Liver (tissue), 9 donors: ENCODE data around the gene ULK4. TPM values are rescaled to one million over a fixed set of nuclear protein-coding genes. Genes with fewer than 3 reads are reported as not detected.

Source experiments
- DNase-seq: peaks from one replicate; pipeline ENCODE4 v3.0.0-alpha.2; 2017; ENCODE audit warnings: low spot score
- H3K27ac ChIP-seq, 2 donors: one replicate each; pipeline ENCODE4 v1.7.0; 2013; ENCODE audit warnings: inconsistent platforms in 2 of 2, low read length in 2 of 2, control low read depth in 1 of 2, low read depth in 1 of 2, mild to moderate bottlenecking in 1 of 2
- H3K27me3 ChIP-seq, 4 donors: one replicate each; pipeline versions ENCODE4 v1.6.1 to v1.7.0; 2013; ENCODE audit warnings: low read length in 3 of 4, inconsistent platforms in 1 of 4, mild to moderate bottlenecking in 1 of 4, moderate library complexity in 1 of 4; ENCODE audit not compliant: control insufficient read depth in 4 of 4, insufficient read depth in 4 of 4
- H3K36me3 ChIP-seq, 4 donors: one replicate each; pipeline versions ENCODE4 v1.6.1 to v1.7.0; 2013; ENCODE audit warnings: low read length in 3 of 4, mild to moderate bottlenecking in 3 of 4, low read depth in 1 of 4, moderate library complexity in 1 of 4; ENCODE audit not compliant: control insufficient read depth in 4 of 4, insufficient read depth in 3 of 4
- H3K4me1 ChIP-seq, 4 donors: one replicate each; pipeline versions ENCODE4 v1.6.1 to v1.7.0; 2013; ENCODE audit warnings: low read length in 3 of 4, mild to moderate bottlenecking in 3 of 4, moderate library complexity in 1 of 4; ENCODE audit not compliant: control insufficient read depth in 4 of 4, insufficient read depth in 4 of 4
- H3K4me3 ChIP-seq, 3 donors: one replicate each; pipeline versions ENCODE4 v1.6.1 to v1.7.0; 2013; ENCODE audit warnings: low read length in 3 of 3, control low read depth in 1 of 3, low read depth in 1 of 3, mild to moderate bottlenecking in 1 of 3
- H3K9ac ChIP-seq, 2 donors: one replicate each; pipeline ENCODE4 v1.7.0; 2013; ENCODE audit warnings: low read length in 2 of 2, mild to moderate bottlenecking in 2 of 2, moderate library complexity in 2 of 2, control low read depth in 1 of 2, low read depth in 1 of 2
- H3K9me3 ChIP-seq, 4 donors: one replicate each; pipeline versions ENCODE4 v1.6.1 to v1.7.0; 2013; ENCODE audit warnings: low read length in 3 of 4; ENCODE audit not compliant: control insufficient read depth in 4 of 4
- EGR1 ChIP-seq, 2 donors: IDR thresholded peaks; 2 replicates each; pipeline ENCODE4 v1.6.1; 2016 to 2018; ENCODE audit warnings: antibody characterized with exemption in 2 of 2, low read depth in 2 of 2
- FOXA2 ChIP-seq: IDR thresholded peaks from 2 replicates; pipeline ENCODE4 v1.6.1; 2016; ENCODE audit warnings: antibody characterized with exemption
- GABPA ChIP-seq, 2 donors: IDR thresholded peaks in 1 of 2; conservative IDR thresholded peaks in 1 of 2; 2 replicates each; pipeline ENCODE4 v1.6.1; 2016; ENCODE audit warnings: antibody characterized with exemption in 2 of 2, mild to moderate bottlenecking in 1 of 2, moderate library complexity in 1 of 2
- HNF4A ChIP-seq, 2 donors: conservative IDR thresholded peaks; 2 replicates each; pipeline ENCODE4 v1.6.1; 2016; ENCODE audit warnings: antibody characterized with exemption in 2 of 2, mild to moderate bottlenecking in 2 of 2
- HNF4G ChIP-seq: IDR thresholded peaks from 2 replicates; pipeline ENCODE4 v1.6.1; 2016; ENCODE audit warnings: antibody characterized with exemption
- JUND ChIP-seq, 2 donors: IDR thresholded peaks; 2 replicates each; pipeline ENCODE4 v1.6.1; 2016; ENCODE audit warnings: antibody characterized with exemption in 2 of 2
- RXRA ChIP-seq, 2 donors: IDR thresholded peaks; 2 replicates each; pipeline ENCODE4 v1.6.1; 2017 to 2018; ENCODE audit warnings: antibody characterized with exemption in 2 of 2, mild to moderate bottlenecking in 1 of 2
- SP1 ChIP-seq: IDR thresholded peaks from 2 replicates; pipeline ENCODE4 v1.6.1; 2018; ENCODE audit warnings: antibody characterized with exemption, mild to moderate bottlenecking
- TAF1 ChIP-seq: conservative IDR thresholded peaks from 2 replicates; pipeline ENCODE4 v1.6.1; 2016; ENCODE audit warnings: antibody characterized with exemption, mild to moderate bottlenecking
- YY1 ChIP-seq: IDR thresholded peaks from 2 replicates; pipeline ENCODE4 v1.6.1; 2016; ENCODE audit warnings: antibody characterized with exemption, mild to moderate bottlenecking
- WGBS: extraction: QIAGEN DNeasy Blood & Tissue Kit; methylation state at CpG from one replicate; pipeline ENCODE4 v1.1.7; 2013; 5-methylcytosine and 5-hydroxymethylcytosine counted together
- polyA plus RNA-seq, 2 donors: library from polyadenylated mRNA; stranded (reverse) in 1 of 2; unstranded in 1 of 2; fragments of 200-250 nt in 1 of 2; fragments of >200 nt in 1 of 2; fragmentation: Nextera tagmentation in 1 of 2; extraction: Ambion mirVana in 1 of 2; gene quantifications; one replicate each; pipeline versions ENCODE4 v1.2.1 to v1.2.3, GENCODE V29; 2013 to 2015
- total RNA-seq, 2 donors: library from RNA; depleted of rRNA; stranded (reverse); fragments of >200 nt; gene quantifications; one replicate each; pipeline ENCODE4 v1.2.3, GENCODE V29; 2014
- TF ChIP-seq, protein P1 (sequence below): IDR thresholded peaks from 2 replicates; pipeline ENCODE4 v1.6.1; 2016; ENCODE audit warnings: antibody characterized with exemption
- TF ChIP-seq, protein P2 (sequence below): IDR thresholded peaks from 2 replicates; pipeline ENCODE4 v1.6.1; 2016; ENCODE audit warnings: antibody characterized with exemption
- TF ChIP-seq, protein P3 (sequence below): IDR thresholded peaks from 2 replicates; pipeline ENCODE4 v1.6.1; 2016; ENCODE audit warnings: antibody characterized with exemption
- TF ChIP-seq, protein P4 (sequence below): IDR thresholded peaks from 2 replicates; pipeline ENCODE4 v1.6.1; 2016; ENCODE audit warnings: antibody characterized with exemption, mild to moderate bottlenecking
- TF ChIP-seq, protein P5 (sequence below): fragments of 150-350 bp; IDR thresholded peaks from 2 replicates; pipeline ENCODE4 v1.5.1; 2017; ENCODE audit warnings: improper control_type of control experiment, low read depth, low read length; ENCODE audit not compliant: missing input control
- donor health status: healthy.
- donor health status: healthy.
- donor health status: healthy.
- donor health status: healthy.
- donor health status: healthy.

The ULK4 gene
- total and polyA plus RNA-seq, 4 donors = 1.1 to 11.5 (median 3.2) TPM

DNA sequence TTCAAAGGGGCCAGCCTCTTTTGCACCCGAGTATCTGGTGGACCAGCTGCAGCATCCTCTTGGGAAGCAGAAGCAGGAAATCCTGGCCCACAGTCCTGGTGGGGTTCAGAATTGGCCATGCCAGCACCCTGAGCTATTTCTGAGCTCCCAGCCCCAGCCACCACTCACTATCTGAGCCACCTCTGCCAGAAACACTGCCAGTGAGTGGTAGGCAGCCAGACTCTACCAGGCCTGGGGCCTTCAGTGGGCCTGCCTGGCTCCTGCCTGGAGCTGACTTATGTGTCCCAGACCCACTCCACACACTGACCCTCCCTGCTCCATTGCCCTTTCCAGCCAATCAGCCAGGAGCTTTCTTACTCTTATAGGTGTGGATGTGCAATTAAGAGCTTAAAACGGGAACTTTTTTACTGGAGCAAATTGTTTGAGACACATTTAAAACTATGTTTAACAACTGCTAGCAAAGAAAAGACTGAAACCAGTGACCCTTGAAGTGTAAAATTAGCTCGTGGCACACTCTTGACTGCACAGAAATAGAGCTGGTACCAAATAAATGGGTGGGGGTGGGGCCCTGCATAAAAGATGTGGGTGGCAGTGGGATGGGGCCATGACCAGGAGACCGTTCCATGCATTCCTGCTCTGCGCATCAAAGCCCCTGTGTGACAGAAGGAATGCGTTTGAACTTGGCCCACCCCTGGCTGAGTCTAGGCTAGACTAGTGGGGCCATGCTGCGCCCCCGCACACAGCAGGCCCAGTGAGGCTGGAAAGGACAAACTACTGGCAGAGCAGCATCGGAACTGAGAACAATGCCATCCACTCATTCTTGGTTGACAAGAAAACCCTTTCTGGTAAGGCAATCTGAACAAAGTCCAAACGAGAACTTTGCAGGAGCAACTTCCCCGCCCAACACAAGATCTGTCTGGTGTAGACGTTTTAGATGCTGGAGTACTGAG is 714.6 kb downstream of the ULK4 start:
- TF ChIP-seq YY1 (no peak), HNF4G (no peak), FOXA2 (no peak), TAF1 (no peak), GABPA (IDR thresholded peaks at IDR 0.05 in 1 of 2, conservative IDR thresholded peaks at IDR 0.05 in 1 of 2) (no peak), SP1 (no peak)
- TF ChIP-seq, protein P1, sequence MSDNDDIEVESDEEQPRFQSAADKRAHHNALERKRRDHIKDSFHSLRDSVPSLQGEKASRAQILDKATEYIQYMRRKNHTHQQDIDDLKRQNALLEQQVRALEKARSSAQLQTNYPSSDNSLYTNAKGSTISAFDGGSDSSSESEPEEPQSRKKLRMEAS = no peak
- TF ChIP-seq, protein P2, sequence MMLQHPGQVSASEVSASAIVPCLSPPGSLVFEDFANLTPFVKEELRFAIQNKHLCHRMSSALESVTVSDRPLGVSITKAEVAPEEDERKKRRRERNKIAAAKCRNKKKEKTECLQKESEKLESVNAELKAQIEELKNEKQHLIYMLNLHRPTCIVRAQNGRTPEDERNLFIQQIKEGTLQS = no peak
- TF ChIP-seq, protein P3, sequence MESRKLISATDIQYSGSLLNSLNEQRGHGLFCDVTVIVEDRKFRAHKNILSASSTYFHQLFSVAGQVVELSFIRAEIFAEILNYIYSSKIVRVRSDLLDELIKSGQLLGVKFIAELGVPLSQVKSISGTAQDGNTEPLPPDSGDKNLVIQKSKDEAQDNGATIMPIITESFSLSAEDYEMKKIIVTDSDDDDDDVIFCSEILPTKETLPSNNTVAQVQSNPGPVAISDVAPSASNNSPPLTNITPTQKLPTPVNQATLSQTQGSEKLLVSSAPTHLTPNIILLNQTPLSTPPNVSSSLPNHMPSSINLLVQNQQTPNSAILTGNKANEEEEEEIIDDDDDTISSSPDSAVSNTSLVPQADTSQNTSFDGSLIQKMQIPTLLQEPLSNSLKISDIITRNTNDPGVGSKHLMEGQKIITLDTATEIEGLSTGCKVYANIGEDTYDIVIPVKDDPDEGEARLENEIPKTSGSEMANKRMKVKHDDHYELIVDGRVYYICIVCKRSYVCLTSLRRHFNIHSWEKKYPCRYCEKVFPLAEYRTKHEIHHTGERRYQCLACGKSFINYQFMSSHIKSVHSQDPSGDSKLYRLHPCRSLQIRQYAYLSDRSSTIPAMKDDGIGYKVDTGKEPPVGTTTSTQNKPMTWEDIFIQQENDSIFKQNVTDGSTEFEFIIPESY = no peak
- H3K9me3 ChIP-seq = no peaks in the 10 kb centered on the region
- H3K4me1 ChIP-seq = no peaks in the 10 kb centered on the region
- H3K27ac ChIP-seq = no peak overlapping the region
- WGBS = 91% methylated on average over 12 of the region's 12 CpGs
- H3K36me3 ChIP-seq = no peaks in the 10 kb centered on the region
- H3K27me3 ChIP-seq = no peaks in the 10 kb centered on the region
- DNase-seq = no peak
- H3K4me3 ChIP-seq = no peak overlapping the region
- H3K9ac ChIP-seq = no peak overlapping the region

DNA sequence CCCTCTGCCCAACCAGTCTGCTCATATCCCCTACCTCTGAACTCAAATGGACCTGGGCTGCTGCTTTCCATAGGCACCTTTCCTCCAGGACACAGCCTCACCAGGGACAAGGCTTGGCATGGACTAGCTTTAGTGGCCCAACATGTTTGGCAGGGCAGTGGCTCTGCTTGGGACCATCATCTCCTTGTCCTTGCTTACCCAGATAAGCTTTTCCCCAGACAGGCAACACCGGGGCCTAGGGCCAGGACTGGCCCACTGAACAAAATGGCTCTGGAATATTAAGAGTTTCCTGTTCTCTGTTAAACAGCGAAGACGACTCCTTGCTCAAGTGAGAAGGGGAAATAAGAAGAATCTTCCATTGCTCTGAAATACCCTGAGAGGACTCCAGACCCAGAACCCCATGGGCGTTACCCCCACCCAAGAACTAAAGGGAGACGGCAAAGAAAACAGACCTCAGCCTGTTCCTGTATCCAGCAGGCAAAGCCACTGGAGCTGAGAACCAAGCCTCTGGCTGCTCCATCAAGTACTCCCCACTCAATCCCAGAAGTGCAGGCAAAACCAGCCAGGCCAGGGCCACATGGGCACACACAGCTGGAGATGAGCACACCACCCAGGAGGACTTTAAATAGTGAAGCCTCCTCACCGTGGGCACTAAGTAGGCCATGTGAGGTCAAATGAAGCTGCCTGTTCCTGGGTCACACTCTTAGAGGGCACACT is 717.1 kb downstream of the ULK4 start:
- Histone ChIP-seq H3K9me3 (no peaks in the 10 kb centered on the region), H3K4me3 (no peak overlapping the region), H3K27me3 (no peaks in the 10 kb centered on the region), H3K4me1 (no peaks in the 10 kb centered on the region), H3K9ac (no peak overlapping the region), H3K36me3 (peaks cover 2 to 15% (median 10%) of the 10 kb centered on the region in 4 donors), H3K27ac (no peak overlapping the region)
- DNase-seq = no peak
- TF ChIP-seq, protein P2 = no peak
- TF ChIP-seq RXRA (IDR thresholded peaks at IDR 0.05) (no peak), EGR1 (IDR thresholded peaks at IDR 0.05; ENCODE audit: low read depth in 2 of 2) (no peak), HNF4A (conservative IDR thresholded peaks at IDR 0.05) (no peak), JUND (IDR thresholded peaks at IDR 0.05) (no peak), HNF4G (no peak)
- WGBS = 88% methylated on average over 6 of the region's 6 CpGs

DNA sequence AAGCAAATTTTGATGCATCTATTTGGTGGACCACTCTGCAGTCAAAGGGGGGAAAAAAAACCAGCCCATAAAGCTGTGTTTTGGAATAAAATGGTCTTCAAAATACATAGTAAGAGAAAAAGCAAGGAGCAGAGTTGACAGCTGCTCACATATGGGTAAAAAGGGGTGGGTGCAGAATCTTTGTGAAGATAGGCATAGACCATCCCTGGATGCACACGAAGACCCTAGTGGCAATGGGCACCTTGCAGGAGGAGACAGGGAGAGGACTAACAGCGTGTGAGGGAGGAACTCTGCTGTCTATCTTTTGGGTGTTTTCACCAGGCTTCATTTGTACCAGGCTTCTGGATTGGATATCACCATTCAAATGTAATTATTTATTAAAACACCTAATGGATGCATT is 718.7 kb downstream of the ULK4 start:
- no peak for DNase-seq
- Histone ChIP-seq H3K27me3 (no peaks in the 10 kb centered on the region), H3K9me3 (no peaks in the 10 kb centered on the region), H3K27ac (no peak overlapping the region), H3K36me3 (peaks cover 5 to 31% (median 23%) of the 10 kb centered on the region in 4 donors), H3K4me3 (no peak overlapping the region), H3K9ac (no peak overlapping the region), H3K4me1 (no peaks in the 10 kb centered on the region)
- WGBS = 97% methylated on average over 2 of the region's 2 CpGs
- TF ChIP-seq RXRA (IDR thresholded peaks at IDR 0.05) = no peak
- no peak for TF ChIP-seq YY1
- TF ChIP-seq GABPA (IDR thresholded peaks at IDR 0.05 in 1 of 2, conservative IDR thresholded peaks at IDR 0.05 in 1 of 2) = no peak
- TF ChIP-seq, protein P4, sequence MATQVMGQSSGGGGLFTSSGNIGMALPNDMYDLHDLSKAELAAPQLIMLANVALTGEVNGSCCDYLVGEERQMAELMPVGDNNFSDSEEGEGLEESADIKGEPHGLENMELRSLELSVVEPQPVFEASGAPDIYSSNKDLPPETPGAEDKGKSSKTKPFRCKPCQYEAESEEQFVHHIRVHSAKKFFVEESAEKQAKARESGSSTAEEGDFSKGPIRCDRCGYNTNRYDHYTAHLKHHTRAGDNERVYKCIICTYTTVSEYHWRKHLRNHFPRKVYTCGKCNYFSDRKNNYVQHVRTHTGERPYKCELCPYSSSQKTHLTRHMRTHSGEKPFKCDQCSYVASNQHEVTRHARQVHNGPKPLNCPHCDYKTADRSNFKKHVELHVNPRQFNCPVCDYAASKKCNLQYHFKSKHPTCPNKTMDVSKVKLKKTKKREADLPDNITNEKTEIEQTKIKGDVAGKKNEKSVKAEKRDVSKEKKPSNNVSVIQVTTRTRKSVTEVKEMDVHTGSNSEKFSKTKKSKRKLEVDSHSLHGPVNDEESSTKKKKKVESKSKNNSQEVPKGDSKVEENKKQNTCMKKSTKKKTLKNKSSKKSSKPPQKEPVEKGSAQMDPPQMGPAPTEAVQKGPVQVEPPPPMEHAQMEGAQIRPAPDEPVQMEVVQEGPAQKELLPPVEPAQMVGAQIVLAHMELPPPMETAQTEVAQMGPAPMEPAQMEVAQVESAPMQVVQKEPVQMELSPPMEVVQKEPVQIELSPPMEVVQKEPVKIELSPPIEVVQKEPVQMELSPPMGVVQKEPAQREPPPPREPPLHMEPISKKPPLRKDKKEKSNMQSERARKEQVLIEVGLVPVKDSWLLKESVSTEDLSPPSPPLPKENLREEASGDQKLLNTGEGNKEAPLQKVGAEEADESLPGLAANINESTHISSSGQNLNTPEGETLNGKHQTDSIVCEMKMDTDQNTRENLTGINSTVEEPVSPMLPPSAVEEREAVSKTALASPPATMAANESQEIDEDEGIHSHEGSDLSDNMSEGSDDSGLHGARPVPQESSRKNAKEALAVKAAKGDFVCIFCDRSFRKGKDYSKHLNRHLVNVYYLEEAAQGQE = no peak
- TF ChIP-seq, protein P2 = no peak
- no peak for TF ChIP-seq HNF4A (conservative IDR thresholded peaks at IDR 0.05)
- TF ChIP-seq, protein P1 = no peak
- TF ChIP-seq, protein P5, sequence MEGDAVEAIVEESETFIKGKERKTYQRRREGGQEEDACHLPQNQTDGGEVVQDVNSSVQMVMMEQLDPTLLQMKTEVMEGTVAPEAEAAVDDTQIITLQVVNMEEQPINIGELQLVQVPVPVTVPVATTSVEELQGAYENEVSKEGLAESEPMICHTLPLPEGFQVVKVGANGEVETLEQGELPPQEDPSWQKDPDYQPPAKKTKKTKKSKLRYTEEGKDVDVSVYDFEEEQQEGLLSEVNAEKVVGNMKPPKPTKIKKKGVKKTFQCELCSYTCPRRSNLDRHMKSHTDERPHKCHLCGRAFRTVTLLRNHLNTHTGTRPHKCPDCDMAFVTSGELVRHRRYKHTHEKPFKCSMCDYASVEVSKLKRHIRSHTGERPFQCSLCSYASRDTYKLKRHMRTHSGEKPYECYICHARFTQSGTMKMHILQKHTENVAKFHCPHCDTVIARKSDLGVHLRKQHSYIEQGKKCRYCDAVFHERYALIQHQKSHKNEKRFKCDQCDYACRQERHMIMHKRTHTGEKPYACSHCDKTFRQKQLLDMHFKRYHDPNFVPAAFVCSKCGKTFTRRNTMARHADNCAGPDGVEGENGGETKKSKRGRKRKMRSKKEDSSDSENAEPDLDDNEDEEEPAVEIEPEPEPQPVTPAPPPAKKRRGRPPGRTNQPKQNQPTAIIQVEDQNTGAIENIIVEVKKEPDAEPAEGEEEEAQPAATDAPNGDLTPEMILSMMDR = no peak
